GM10248 (cell line): Measurements from ENCODE around the gene OCA2.

Experiments used
- CTCF ChIA-PET: fragments of 300-600 bp; sonication (Branson Sonifier 250); formaldehyde crosslinking; extraction: SDS; loops from one replicate; lab custom pipeline; 2021; ENCODE audit warnings: antibody characterized with exemption; lab: Yijun Ruan, JAX
- POLR2A ChIA-PET: fragments of 350-650 bp; sonication (Branson Sonifier 250); formaldehyde crosslinking; extraction: SDS; loops from one replicate; lab custom pipeline; 2020; ENCODE audit warnings: antibody characterized with exemption; lab: Yijun Ruan, JAX
- DNase-seq: peaks from one replicate; pipeline ENCODE4 v3.0.0; 2012; ENCODE audit errors: extremely low spot score
- TF ChIP-seq, protein P1 (sequence below): IDR thresholded peaks from 2 replicates; pipeline ENCODE4 v1.5.1; 2012; ENCODE audit warnings: mild to moderate bottlenecking, low read depth; ENCODE audit errors: extremely low read depth, missing control alignments, control extremely low read depth

The OCA2 gene

DNA sequence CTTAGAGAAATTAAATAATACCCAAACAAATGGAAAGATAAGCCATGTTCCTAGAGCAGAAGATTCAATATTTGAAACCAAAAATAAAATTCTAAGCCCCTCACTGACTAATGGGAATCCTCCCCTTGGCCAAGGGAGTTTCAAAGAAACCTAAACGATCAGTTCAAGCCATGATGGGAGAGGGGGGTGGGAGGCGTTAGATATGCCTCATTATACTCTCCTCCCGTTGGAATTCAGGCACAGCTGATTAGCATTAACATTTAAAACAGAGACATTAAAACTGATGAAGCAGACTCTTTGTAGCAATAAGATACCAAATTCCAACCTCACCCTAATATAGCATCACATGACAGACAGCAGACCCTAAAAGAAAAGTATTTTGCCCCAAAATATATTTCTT, 32.9 kb downstream of the OCA2 start:
- TF ChIP-seq, protein P1, sequence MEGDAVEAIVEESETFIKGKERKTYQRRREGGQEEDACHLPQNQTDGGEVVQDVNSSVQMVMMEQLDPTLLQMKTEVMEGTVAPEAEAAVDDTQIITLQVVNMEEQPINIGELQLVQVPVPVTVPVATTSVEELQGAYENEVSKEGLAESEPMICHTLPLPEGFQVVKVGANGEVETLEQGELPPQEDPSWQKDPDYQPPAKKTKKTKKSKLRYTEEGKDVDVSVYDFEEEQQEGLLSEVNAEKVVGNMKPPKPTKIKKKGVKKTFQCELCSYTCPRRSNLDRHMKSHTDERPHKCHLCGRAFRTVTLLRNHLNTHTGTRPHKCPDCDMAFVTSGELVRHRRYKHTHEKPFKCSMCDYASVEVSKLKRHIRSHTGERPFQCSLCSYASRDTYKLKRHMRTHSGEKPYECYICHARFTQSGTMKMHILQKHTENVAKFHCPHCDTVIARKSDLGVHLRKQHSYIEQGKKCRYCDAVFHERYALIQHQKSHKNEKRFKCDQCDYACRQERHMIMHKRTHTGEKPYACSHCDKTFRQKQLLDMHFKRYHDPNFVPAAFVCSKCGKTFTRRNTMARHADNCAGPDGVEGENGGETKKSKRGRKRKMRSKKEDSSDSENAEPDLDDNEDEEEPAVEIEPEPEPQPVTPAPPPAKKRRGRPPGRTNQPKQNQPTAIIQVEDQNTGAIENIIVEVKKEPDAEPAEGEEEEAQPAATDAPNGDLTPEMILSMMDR: no peak
- CTCF ChIA-PET: no interaction called here
- DNase-seq: no peak
- POLR2A ChIA-PET: no interaction called here

DNA sequence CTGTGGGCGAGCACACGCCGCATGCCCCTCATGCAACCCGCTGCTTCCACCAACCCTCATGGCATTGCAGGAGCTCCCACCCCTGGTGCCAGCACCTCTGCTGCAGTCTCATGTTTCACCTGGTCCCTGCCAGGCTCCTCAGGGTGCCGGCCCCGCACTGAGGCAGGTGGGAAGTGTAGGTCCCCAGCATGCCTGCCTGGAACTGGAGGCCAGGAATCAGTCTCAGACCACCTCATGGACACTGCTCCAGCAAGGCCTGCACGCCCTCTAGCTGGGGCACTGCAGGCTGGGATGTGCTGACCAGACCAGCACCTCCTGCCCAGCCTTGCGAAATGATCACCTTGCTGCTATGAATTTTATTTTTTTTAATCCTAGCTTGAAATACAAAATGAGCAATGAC, 39.1 kb downstream of the OCA2 start:
- TF ChIP-seq, protein P1: no peak
- CTCF ChIA-PET: interaction anchor here (1.2 kb wide), 1 partner anchor 12 kb away, joined by 4 read pairs; no protein-coding TSS in a partner anchor
- DNase-seq: no peak
- POLR2A ChIA-PET: no interaction called here

DNA sequence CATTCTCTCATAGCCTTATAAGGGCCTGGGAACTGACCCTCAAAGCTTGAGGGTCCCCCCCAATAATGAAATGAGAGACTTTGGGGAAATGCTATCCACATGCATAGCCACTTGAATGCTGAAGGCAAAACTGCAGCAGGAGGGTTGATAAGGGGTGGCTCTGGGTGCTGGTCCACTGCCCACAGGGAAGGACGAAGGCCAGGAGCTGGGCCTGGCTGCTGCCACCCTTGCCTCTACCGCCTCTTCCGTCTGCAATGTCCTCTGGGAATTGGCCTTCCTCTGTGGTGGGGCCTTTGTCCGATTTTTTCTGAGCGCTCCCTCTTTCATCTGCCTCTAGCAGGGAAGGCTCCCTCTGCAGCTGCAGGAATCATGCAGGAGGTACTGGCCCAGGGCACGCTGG, 41.0 kb downstream of the OCA2 start:
- ChIA-PET CTCF (no interaction called here), POLR2A (no interaction called here)
- no peak for DNase-seq
- TF ChIP-seq, protein P1: no peak

DNA sequence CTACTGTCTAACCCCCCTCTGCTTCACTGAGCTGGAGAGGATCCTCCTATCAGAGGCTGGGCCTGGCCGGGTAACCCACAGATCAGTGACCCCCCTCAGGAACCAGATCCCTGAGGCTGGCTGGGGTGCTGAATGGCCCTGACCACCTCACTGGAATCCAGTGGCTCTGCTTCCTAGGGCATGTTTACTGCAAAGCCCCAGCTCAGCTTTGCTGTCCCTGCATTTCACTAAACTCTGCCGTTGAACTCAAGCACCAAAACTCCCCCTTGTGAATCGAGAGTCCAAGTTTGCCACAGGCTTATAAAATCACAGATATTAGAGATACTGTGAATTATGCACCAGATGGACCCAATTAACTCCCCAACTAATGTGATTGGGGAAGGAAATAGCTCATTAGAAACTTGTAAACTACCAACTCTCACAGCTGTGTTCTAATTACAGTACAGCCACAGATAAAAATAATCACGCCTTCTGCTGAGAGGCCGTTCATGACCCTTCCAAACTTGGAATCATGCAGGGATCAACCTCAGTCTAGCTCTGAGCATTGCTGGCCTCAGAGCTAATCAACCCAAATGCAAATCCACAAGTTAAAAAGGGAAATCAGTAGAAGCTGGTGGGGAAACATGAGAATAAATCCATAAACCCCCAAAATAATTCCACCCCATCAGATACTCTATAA, 47.0 kb downstream of the OCA2 start:
- CTCF ChIA-PET: interaction anchor here (1.2 kb wide), 1 partner anchor 9 kb away, joined by 3 read pairs; no protein-coding TSS in a partner anchor
- POLR2A ChIA-PET: no interaction called here
- no peak for DNase-seq
- TF ChIP-seq, protein P1: no peak

DNA sequence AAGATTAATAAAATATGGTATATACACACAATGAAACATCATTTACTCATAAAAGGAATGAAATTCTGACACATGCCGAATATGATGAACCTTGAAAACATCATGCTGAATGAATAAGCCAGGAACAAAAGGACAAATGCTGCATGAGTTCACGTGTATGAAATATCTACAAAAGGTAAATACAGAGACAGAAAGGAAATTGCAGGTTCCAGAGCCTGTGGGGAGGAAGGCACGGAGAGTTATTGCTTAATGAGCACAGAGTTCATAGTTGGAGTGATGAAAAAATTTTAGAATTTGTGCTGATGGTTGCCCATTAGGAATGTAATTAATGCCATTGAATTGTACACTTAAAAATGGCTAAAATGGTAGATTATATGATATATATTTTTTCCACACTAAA, 49.5 kb downstream of the OCA2 start:
- ChIA-PET CTCF (no interaction called here), POLR2A (no interaction called here)
- no peak for DNase-seq
- TF ChIP-seq, protein P1: no peak

DNA sequence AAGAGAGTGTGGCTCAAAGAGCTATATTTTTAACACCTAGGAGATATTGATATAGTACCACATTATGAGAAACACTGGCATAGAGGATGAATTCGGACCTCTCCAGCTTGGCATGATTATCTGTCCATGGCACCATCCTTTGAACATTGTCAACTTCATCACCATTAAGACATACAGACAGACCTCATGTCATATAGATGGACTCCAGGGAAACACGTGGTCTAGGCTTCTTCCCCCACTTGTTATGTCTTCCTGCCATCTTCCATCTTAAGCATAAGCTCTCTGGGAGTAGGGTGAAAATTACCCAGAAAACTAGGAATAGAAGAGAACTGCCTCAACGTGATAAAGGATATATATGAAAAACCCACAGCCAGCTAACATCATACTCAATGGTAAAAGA, 51.8 kb downstream of the OCA2 start:
- POLR2A ChIA-PET: no interaction called here
- DNase-seq: no peak
- TF ChIP-seq, protein P1: no peak
- CTCF ChIA-PET: interaction anchor here (0.9 to 1.3 kb wide), 2 partner anchors 12 to 23 kb away, joined by 3 read pairs; no protein-coding TSS in a partner anchor
